Panc1 (cell line): Measurements from ENCODE around the gene TIPRL.

Experiments used
- REST ChIP-seq, 2 experiments: IDR thresholded peaks; 2 replicates each; pipeline ENCODE4 v1.6.1; 2011 to 2012; ENCODE audit warnings: low read depth in 2 of 2, control low read depth in 1 of 2, low read length in 1 of 2, mild to moderate bottlenecking in 1 of 2, moderate library complexity in 1 of 2; ENCODE audit not compliant: insufficient read depth in 1 of 2
- SIN3A ChIP-seq: IDR thresholded peaks from 2 replicates; pipeline ENCODE4 v1.6.1; 2012; ENCODE audit warnings: low read depth, mild to moderate bottlenecking, low read length, moderate library complexity, borderline replicate concordance; ENCODE audit not compliant: insufficient read depth
- TF ChIP-seq, protein P1 (sequence below): fragments of 450-650 bp; IDR thresholded peaks from 2 replicates; pipeline ENCODE4 v1.5.1; 2017; ENCODE audit warnings: mild to moderate bottlenecking

DNA sequence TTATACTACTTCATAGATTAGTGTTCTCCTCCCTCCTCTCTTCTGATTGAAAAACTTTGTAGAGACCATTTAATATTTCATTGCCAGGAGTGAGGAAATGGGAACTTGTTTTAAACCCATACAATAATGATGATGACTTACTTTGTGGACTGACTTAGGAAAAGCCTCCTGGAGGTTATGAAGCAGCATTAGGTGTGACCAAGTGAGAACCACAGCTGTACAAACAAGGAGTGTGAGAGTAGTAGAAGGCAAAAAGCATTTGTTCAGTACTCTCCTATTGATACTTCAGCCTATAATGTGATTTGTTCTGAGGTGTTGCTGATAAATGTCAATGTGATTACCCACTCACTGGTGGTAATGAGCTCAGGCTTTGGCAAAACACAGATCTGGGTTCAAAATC is 8.4 kb downstream of the TIPRL start:
- TF ChIP-seq, protein P1, sequence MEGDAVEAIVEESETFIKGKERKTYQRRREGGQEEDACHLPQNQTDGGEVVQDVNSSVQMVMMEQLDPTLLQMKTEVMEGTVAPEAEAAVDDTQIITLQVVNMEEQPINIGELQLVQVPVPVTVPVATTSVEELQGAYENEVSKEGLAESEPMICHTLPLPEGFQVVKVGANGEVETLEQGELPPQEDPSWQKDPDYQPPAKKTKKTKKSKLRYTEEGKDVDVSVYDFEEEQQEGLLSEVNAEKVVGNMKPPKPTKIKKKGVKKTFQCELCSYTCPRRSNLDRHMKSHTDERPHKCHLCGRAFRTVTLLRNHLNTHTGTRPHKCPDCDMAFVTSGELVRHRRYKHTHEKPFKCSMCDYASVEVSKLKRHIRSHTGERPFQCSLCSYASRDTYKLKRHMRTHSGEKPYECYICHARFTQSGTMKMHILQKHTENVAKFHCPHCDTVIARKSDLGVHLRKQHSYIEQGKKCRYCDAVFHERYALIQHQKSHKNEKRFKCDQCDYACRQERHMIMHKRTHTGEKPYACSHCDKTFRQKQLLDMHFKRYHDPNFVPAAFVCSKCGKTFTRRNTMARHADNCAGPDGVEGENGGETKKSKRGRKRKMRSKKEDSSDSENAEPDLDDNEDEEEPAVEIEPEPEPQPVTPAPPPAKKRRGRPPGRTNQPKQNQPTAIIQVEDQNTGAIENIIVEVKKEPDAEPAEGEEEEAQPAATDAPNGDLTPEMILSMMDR: no peak
- TF ChIP-seq REST (IDR thresholded peaks at IDR 0.05; ENCODE audit: insufficient read depth in 1 of 2, low read depth in 2 of 2, low read length in 1 of 2): no peak
- TF ChIP-seq SIN3A: no peak
